Measurements from ENCODE around the gene CSRP3.

CSRP3 gene

GRCh38 chr11:19201737-19202605 is at the start of gene CSRP3:
TSS of gene CSRP3 (minus strand) at chr11:19201983. CDS start at chr11:19192448, 9,535 bp downstream.
- no peak for DNase-seq (ENCODE audit: low read depth in 1 of 2, low spot score in 1 of 2)

GRCh38 chr11:19251577-19251976 is 49.8 kb upstream of the CSRP3 start:
- no peak for DNase-seq (ENCODE audit: low read depth in 1 of 2, low spot score in 1 of 2)

- DNase-seq (ENCODE audit: low read depth in 1 of 2, low spot score in 1 of 2) = no peak
Measured at GRCh38 chr11:19246816-19247215, 45.0 kb upstream of the CSRP3 start.

- DNase-seq (ENCODE audit: low read depth in 1 of 2, low spot score in 1 of 2) = no peak
Measured at GRCh38 chr11:19245351-19245750, 43.6 kb upstream of the CSRP3 start.

- DNase-seq (ENCODE audit: low read depth in 1 of 2, low spot score in 1 of 2) = no peak
Measured at GRCh38 chr11:19244621-19245020, 42.8 kb upstream of the CSRP3 start.

- DNase-seq (ENCODE audit: low read depth in 1 of 2, low spot score in 1 of 2) = no peak
Measured at GRCh38 chr11:19244084-19244483, 42.3 kb upstream of the CSRP3 start.

- no peak for DNase-seq (ENCODE audit: low read depth in 1 of 2, low spot score in 1 of 2)
Measured at GRCh38 chr11:19243613-19244012, 41.8 kb upstream of the CSRP3 start.

- DNase-seq (ENCODE audit: low read depth in 1 of 2, low spot score in 1 of 2) = no peak
Measured at GRCh38 chr11:19243143-19243542, 41.4 kb upstream of the CSRP3 start.

GRCh38 chr11:19242179-19242932 is 40.6 kb upstream of the CSRP3 start:
- DNase-seq (ENCODE audit: low read depth in 1 of 2, low spot score in 1 of 2) = no peak

- DNase-seq (ENCODE audit: low read depth in 1 of 2, low spot score in 1 of 2) = no peak
Measured at GRCh38 chr11:19241260-19242178, 39.7 kb upstream of the CSRP3 start.

GRCh38 chr11:19240420-19241259 is 38.9 kb upstream of the CSRP3 start, which contains the start of gene E2F8:
TSS of gene E2F8 (minus strand) at chr11:19240945. CDS start at chr11:19240121, 824 bp downstream.
- peak; percentile 54 to 67 for DNase-seq (ENCODE audit: low read depth in 1 of 2, low spot score in 1 of 2)

GRCh38 chr11:19239039-19239438 is 37.3 kb upstream of the CSRP3 start:
- no peak for DNase-seq (ENCODE audit: low read depth in 1 of 2, low spot score in 1 of 2)

- no peak for DNase-seq (ENCODE audit: low read depth in 1 of 2, low spot score in 1 of 2)
Measured at GRCh38 chr11:19237813-19238212, 36.0 kb upstream of the CSRP3 start.

GRCh38 chr11:19237381-19237780 is 35.6 kb upstream of the CSRP3 start:
- DNase-seq (ENCODE audit: low read depth in 1 of 2, low spot score in 1 of 2) = no peak

- DNase-seq (ENCODE audit: low read depth in 1 of 2, low spot score in 1 of 2) = no peak
Measured at GRCh38 chr11:19234231-19234817, 32.5 kb upstream of the CSRP3 start.

GRCh38 chr11:19232910-19233503 is 31.2 kb upstream of the CSRP3 start:
- DNase-seq (ENCODE audit: low read depth in 1 of 2, low spot score in 1 of 2) = no peak

GRCh38 chr11:19229671-19230070 is 27.9 kb upstream of the CSRP3 start:
- DNase-seq (ENCODE audit: low read depth in 1 of 2, low spot score in 1 of 2) = no peak

- no peak for DNase-seq (ENCODE audit: low read depth in 1 of 2, low spot score in 1 of 2)
Measured at GRCh38 chr11:19228968-19229367, 27.2 kb upstream of the CSRP3 start.
